Activated CD4-positive, alpha-beta T cell treated with anti-CD3 and anti-CD28 coated beads, Interleukin-2, Interleukin-4, amounts not matched to agents 100 ng/mL and 50 ng/mL, durations not matched to agents 16 hours and 8 hours (primary cell): ENCODE measurements around the gene FNDC11.
A peak's percentile ranks its signal among the peaks of the same experiment; 100 is the strongest.
"Not testable (repeated sequence)": the region's sequence is repeated elsewhere in the genome, so short reads cannot be mapped to it uniquely, and the experiment has no call there.

Experiments used
- DNase-seq: peaks from one replicate; pipeline ENCODE4 v3.0.0-alpha.2; 2020; ENCODE audit warnings: low spot score

The FNDC11 gene

GRCh38 chr20:63566395-63567135 is 12.6 kb downstream of the FNDC11 start:
- DNase-seq = no peak

- no peak for DNase-seq
Measured at GRCh38 chr20:63567136-63567385, 13.1 kb downstream of the FNDC11 start.

DNA sequence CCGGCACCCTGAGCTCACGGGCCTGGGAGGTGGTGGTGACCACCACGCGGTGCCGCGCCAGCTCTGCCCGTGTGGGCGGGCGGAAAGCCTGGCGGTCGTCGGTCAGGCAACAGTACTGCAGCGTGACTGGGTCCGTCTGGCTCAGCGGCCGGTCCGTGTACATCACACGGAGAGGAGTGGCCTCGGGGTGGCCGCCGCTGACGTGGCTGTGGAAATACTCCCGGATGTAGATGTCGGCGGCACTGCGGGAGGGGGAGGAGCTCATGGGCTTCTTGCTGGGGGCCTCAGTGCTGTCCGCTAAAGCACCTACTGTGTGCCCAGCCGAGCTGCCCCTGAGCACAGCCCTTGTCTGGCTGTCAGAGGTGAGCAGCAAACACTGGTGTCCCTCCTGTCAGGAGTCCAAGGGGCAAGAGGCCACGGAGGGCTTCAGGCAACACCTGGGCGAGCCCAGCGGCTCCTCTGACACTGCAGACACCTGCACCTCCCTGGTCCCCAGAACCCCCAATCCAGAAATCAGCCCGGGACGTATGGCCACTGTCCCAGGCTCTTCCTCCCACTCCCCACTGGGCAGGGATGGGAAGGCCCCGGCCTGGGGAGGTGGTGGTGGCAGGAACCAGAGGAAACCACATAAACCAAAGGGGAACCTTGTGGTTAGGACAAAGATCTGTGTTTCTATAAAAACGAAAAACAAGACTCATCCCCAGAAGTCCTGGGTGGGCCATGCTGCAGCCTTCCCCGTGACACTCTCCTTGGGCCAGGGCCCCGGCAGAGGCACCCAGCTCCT is 13.6 kb downstream of the FNDC11 start:
- DNase-seq = peak; percentile 85

DNA sequence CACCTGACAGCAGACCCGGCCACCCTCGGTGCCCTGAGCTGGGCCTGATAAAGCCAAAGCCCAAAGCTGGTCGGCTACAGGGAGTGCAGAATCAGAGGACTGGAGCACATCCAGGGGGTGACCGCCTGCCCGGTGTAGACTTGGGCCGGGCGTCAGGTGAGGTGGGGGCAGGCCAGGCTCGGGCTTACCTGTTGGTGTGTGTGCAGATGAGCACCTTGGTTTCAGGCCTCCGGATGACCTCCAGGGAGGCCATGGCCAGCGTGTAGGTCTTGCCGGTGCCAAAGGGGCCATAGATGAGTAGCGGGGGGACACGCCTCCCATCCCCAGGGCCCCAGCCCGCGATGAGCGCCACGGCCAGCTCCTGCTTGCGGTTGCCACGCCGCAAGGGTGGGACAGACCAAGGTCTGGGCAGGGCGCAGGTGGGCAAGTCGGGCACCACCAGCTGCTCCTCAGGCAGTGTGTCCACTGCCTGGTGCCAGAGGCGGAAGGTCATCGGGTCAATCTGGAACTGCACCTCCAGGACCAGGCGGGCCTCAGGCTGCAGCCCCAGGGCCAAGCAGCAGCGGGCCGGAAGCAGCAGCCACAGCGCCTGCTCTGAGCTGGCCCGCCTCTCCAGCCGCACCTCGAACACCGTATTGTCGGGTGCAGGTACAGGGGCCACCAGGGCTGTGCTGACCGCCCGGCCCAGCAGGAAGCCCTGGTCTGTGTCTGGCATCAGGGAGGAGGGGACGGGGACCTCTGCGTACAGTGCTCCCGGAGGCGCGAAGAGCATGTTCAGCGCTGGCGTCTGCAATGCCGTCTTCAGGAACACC is 14.4 kb downstream of the FNDC11 start:
- DNase-seq = no peak

- no peak for DNase-seq
Measured at GRCh38 chr20:63568986-63569949, 15.3 kb downstream of the FNDC11 start.

- DNase-seq = no peak
Measured at GRCh38 chr20:63570281-63571086, 16.5 kb downstream of the FNDC11 start.

- not testable (repeated sequence) for DNase-seq
Measured at GRCh38 chr20:63571087-63571478, 17.1 kb downstream of the FNDC11 start.

GRCh38 chr20:63572071-63572787 is 18.3 kb downstream of the FNDC11 start:
- no peak for DNase-seq

- DNase-seq = no peak
Measured at GRCh38 chr20:63572788-63573646, 19.1 kb downstream of the FNDC11 start.

DNA sequence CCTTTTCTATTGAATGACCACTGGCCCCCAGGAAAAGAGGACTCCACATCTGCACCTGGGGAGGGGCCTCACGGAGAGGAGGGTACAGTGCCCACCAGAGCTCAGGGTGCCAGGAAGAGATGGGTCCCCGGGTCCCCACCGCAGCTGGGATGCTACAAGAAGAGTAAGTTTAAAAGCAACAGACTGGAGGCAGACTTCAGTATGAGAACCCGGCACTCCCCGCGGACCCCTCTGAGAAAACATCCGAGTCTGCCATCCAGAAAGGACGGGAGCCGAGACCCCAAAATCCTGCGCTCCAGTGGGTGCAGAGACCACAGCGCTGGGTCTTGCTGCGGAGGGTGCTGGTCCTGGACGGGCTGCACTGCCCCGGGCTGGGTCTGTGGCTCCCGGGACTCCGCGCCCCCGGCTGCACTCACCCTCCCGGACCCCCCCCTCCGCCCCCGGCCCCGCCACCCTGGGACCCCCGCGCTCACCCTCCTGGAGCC is 19.7 kb downstream of the FNDC11 start:
- no peak for DNase-seq

DNA sequence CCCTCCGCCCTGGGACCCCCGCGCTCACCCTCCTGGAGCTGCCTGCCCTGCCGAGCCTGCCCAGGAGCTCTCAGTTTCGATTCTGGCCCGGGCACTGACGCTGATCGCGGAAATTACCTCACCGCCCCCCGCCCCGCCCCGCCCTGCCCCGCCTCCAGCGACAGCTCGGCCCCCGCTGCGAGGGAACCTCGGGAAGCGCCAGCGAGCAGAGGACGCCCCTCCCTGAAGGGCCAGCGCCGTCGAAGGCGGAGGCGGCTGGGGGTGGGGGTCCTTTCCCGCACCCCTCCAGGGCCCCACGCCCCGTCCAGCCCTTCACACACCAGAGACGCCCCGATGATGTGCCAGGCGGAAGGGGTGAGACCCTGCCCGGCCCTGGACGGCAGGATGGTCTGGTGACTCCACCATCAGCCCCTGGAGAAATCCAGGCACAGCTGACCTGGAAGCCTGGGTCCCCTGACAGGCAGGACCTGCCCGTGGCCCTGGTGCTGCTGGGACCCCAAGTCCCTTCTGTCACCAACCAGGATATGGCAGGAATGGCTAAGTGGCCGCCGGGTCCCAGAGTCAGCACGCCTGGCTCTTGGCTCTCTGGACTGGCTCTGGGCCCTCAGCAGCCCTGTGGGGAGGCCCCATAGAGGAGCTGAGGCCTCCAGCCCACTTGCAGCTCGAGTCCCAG is 20.3 kb downstream of the FNDC11 start, which contains the start of gene HELZ2:
Gene HELZ2 (minus strand): TSS at position 84 of the 673 bp plus-strand sequence. CDS start 1,854 bp downstream, outside the sequence.
- DNase-seq = peak; percentile 50

GRCh38 chr20:63574829-63575743 is 21.1 kb downstream of the FNDC11 start:
- no peak for DNase-seq

GRCh38 chr20:63576311-63576710 is 22.4 kb downstream of the FNDC11 start:
- DNase-seq = no peak

GRCh38 chr20:63577317-63577894 is 23.4 kb downstream of the FNDC11 start:
- no peak for DNase-seq

- DNase-seq = no peak
Measured at GRCh38 chr20:63578224-63579016, 24.5 kb downstream of the FNDC11 start.
